ENCODE measurements around the gene RPS6KA2. TPM values are rescaled to one million over a fixed set of nuclear protein-coding genes. Genes with fewer than 3 reads are reported as not detected.

The RPS6KA2 gene
- total and polyA plus RNA-seq, 4 experiments from 2014 or later, result 1.1 to 10.6 (median 6.6) TPM

- intact Hi-C loops (cut with micrococcal nuclease), result no loop called here
- CTCF ChIA-PET (ENCODE audit: partially characterized antibody), result no interaction called here
- H3K4me3 Mint-ChIP-seq, result no peak overlapping the region
- Histone ChIP-seq H3K4me3 (ENCODE audit: low read length in 2 of 2) (no peak overlapping the region), H3K36me3 (ENCODE audit: insufficient read depth, low read length) (no peaks in the 10 kb centered on the region), H3K9me3 (ENCODE audit: control insufficient read depth in 1 of 2, low read length in 2 of 2) (peaks cover 0 to 3% of the 10 kb centered on the region in 2 donors), H3K27ac (ENCODE audit: low read depth, low read length) (no peak overlapping the region), H3K27me3 (ENCODE audit: insufficient read depth, low read length) (no peaks in the 10 kb centered on the region), H3K4me1 (ENCODE audit: insufficient read depth, low read length) (no peaks in the 10 kb centered on the region)
- H3K4me1 Mint-ChIP-seq, result no peaks in the 10 kb centered on the region
- H3K9me3 Mint-ChIP-seq, result peaks cover 0 to 23% (median 11%) of the 10 kb centered on the region in 8 donors
- POLR2A ChIA-PET (ENCODE audit: partially characterized antibody), result no interaction called here
- peaks cover 1 to 3% of the 10 kb centered on the region in 2 donors for H3K27me3 Mint-ChIP-seq
- peaks cover 2 to 18% of the 10 kb centered on the region in 2 donors for H3K36me3 Mint-ChIP-seq
- no peak overlapping the region for H3K27ac Mint-ChIP-seq
- DNase-seq, result no peak
Observed at GRCh38 chr6:166563805-166564204, 63.2 kb downstream of the RPS6KA2 start.

GRCh38 chr6:166563200-166563599 is 63.9 kb downstream of the RPS6KA2 start:
- Mint-ChIP-seq H3K4me3 (no peak overlapping the region), H3K27me3 (peaks cover 1 to 3% of the 10 kb centered on the region in 2 donors), H3K27ac (no peak overlapping the region), H3K9me3 (peaks cover 0 to 26% (median 11%) of the 10 kb centered on the region in 8 donors), H3K4me1 (no peaks in the 10 kb centered on the region), H3K36me3 (peaks cover 2 to 18% of the 10 kb centered on the region in 2 donors)
- DNase-seq, result no peak
- no peaks in the 10 kb centered on the region for H3K36me3 ChIP-seq (ENCODE audit: insufficient read depth, low read length)
- peaks cover 0 to 3% of the 10 kb centered on the region in 2 donors for H3K9me3 ChIP-seq (ENCODE audit: control insufficient read depth in 1 of 2, low read length in 2 of 2)
- ChIA-PET POLR2A (ENCODE audit: partially characterized antibody) (no interaction called here), CTCF (ENCODE audit: partially characterized antibody) (no interaction called here)
- no peak overlapping the region for H3K4me3 ChIP-seq (ENCODE audit: low read length in 2 of 2)
- H3K27ac ChIP-seq (ENCODE audit: low read depth, low read length), result no peak overlapping the region
- H3K27me3 ChIP-seq (ENCODE audit: insufficient read depth, low read length), result no peaks in the 10 kb centered on the region
- intact Hi-C loops (cut with micrococcal nuclease), result no loop called here
- no peaks in the 10 kb centered on the region for H3K4me1 ChIP-seq (ENCODE audit: insufficient read depth, low read length)

- H3K27ac ChIP-seq (ENCODE audit: low read depth, low read length), result no peak overlapping the region
- Mint-ChIP-seq H3K9me3 (peaks cover 0 to 26% (median 11%) of the 10 kb centered on the region in 8 donors), H3K4me1 (no peaks in the 10 kb centered on the region), H3K27me3 (peaks cover 1 to 3% of the 10 kb centered on the region in 2 donors), H3K36me3 (peaks cover 2 to 18% of the 10 kb centered on the region in 2 donors), H3K27ac (no peak overlapping the region), H3K4me3 (no peak overlapping the region)
- no peaks in the 10 kb centered on the region for H3K36me3 ChIP-seq (ENCODE audit: insufficient read depth, low read length)
- CTCF ChIA-PET (ENCODE audit: partially characterized antibody), result no interaction called here
- H3K4me1 ChIP-seq (ENCODE audit: insufficient read depth, low read length), result no peaks in the 10 kb centered on the region
- H3K4me3 ChIP-seq (ENCODE audit: low read length in 2 of 2), result no peak overlapping the region
- intact Hi-C loops (cut with micrococcal nuclease), result no loop called here
- no peaks in the 10 kb centered on the region for H3K27me3 ChIP-seq (ENCODE audit: insufficient read depth, low read length)
- peaks cover 0 to 3% of the 10 kb centered on the region in 2 donors for H3K9me3 ChIP-seq (ENCODE audit: control insufficient read depth in 1 of 2, low read length in 2 of 2)
- POLR2A ChIA-PET (ENCODE audit: partially characterized antibody), result no interaction called here
- DNase-seq, result no peak
Observed at GRCh38 chr6:166562726-166563125, 64.3 kb downstream of the RPS6KA2 start.

- Histone ChIP-seq H3K4me1 (ENCODE audit: insufficient read depth, low read length) (no peaks in the 10 kb centered on the region), H3K4me3 (ENCODE audit: low read length in 2 of 2) (no peak overlapping the region), H3K27ac (ENCODE audit: low read depth, low read length) (no peak overlapping the region), H3K36me3 (ENCODE audit: insufficient read depth, low read length) (no peaks in the 10 kb centered on the region), H3K27me3 (ENCODE audit: insufficient read depth, low read length) (no peaks in the 10 kb centered on the region), H3K9me3 (ENCODE audit: control insufficient read depth in 1 of 2, low read length in 2 of 2) (peaks cover 0 to 3% of the 10 kb centered on the region in 2 donors)
- DNase-seq, result no peak
- Mint-ChIP-seq H3K36me3 (peaks cover 2 to 18% of the 10 kb centered on the region in 2 donors), H3K4me1 (peaks cover 0 to 3% (median 0%) of the 10 kb centered on the region in 4 donors), H3K4me3 (no peak overlapping the region), H3K27me3 (peaks cover 5 to 7% of the 10 kb centered on the region in 2 donors), H3K9me3 (peaks cover 0 to 26% (median 11%) of the 10 kb centered on the region in 8 donors), H3K27ac (no peak overlapping the region)
- ChIA-PET CTCF (ENCODE audit: partially characterized antibody) (no interaction called here), POLR2A (ENCODE audit: partially characterized antibody) (no interaction called here)
- intact Hi-C loops (cut with micrococcal nuclease), result no loop called here
Observed at GRCh38 chr6:166561771-166562359, 65.2 kb downstream of the RPS6KA2 start.

- Mint-ChIP-seq H3K9me3 (peaks cover 0 to 26% (median 11%) of the 10 kb centered on the region in 8 donors), H3K36me3 (peaks cover 2 to 18% of the 10 kb centered on the region in 2 donors), H3K4me3 (no peak overlapping the region), H3K27me3 (peaks cover 8 to 9% of the 10 kb centered on the region in 2 donors), H3K4me1 (peaks cover 0 to 3% (median 0%) of the 10 kb centered on the region in 4 donors), H3K27ac (no peak overlapping the region)
- H3K9me3 ChIP-seq (ENCODE audit: control insufficient read depth in 1 of 2, low read length in 2 of 2), result peaks cover 0 to 3% of the 10 kb centered on the region in 2 donors
- POLR2A ChIA-PET (ENCODE audit: partially characterized antibody), result no interaction called here
- no peak for DNase-seq
- no peaks in the 10 kb centered on the region for H3K4me1 ChIP-seq (ENCODE audit: insufficient read depth, low read length)
- CTCF ChIA-PET (ENCODE audit: partially characterized antibody), result no interaction called here
- H3K4me3 ChIP-seq (ENCODE audit: low read length in 2 of 2), result no peak overlapping the region
- H3K27me3 ChIP-seq (ENCODE audit: insufficient read depth, low read length), result no peaks in the 10 kb centered on the region
- no peak overlapping the region for H3K27ac ChIP-seq (ENCODE audit: low read depth, low read length)
- intact Hi-C loops (cut with micrococcal nuclease), result no loop called here
- no peaks in the 10 kb centered on the region for H3K36me3 ChIP-seq (ENCODE audit: insufficient read depth, low read length)
Observed at GRCh38 chr6:166560222-166560621, 66.8 kb downstream of the RPS6KA2 start.

- H3K4me3 ChIP-seq (ENCODE audit: low read length in 2 of 2), result no peak overlapping the region
- peaks cover 8 to 9% of the 10 kb centered on the region in 2 donors for H3K27me3 Mint-ChIP-seq
- H3K9me3 Mint-ChIP-seq, result peaks cover 0 to 26% (median 11%) of the 10 kb centered on the region in 8 donors
- H3K27ac ChIP-seq (ENCODE audit: low read depth, low read length), result no peak overlapping the region
- H3K4me3 Mint-ChIP-seq, result no peak overlapping the region
- intact Hi-C loops (cut with micrococcal nuclease), result no loop called here
- POLR2A ChIA-PET (ENCODE audit: partially characterized antibody), result no interaction called here
- no peaks in the 10 kb centered on the region for H3K36me3 ChIP-seq (ENCODE audit: insufficient read depth, low read length)
- no peak for DNase-seq
- H3K27me3 ChIP-seq (ENCODE audit: insufficient read depth, low read length), result no peaks in the 10 kb centered on the region
- H3K4me1 Mint-ChIP-seq, result peaks cover 0 to 3% (median 0%) of the 10 kb centered on the region in 4 donors
- CTCF ChIA-PET (ENCODE audit: partially characterized antibody), result no interaction called here
- peaks cover 0 to 3% of the 10 kb centered on the region in 2 donors for H3K9me3 ChIP-seq (ENCODE audit: control insufficient read depth in 1 of 2, low read length in 2 of 2)
- no peaks in the 10 kb centered on the region for H3K4me1 ChIP-seq (ENCODE audit: insufficient read depth, low read length)
- peaks cover 2 to 18% of the 10 kb centered on the region in 2 donors for H3K36me3 Mint-ChIP-seq
- no peak overlapping the region for H3K27ac Mint-ChIP-seq
Observed at GRCh38 chr6:166559662-166560061, 67.4 kb downstream of the RPS6KA2 start.

- intact Hi-C loops (cut with micrococcal nuclease), result no loop called here
- H3K27ac ChIP-seq (ENCODE audit: low read depth, low read length), result no peak overlapping the region
- H3K4me3 ChIP-seq (ENCODE audit: low read length in 2 of 2), result no peak overlapping the region
- Mint-ChIP-seq H3K27ac (no peak overlapping the region), H3K4me3 (no peak overlapping the region), H3K27me3 (peaks cover 6 to 8% of the 10 kb centered on the region in 2 donors), H3K9me3 (peaks cover 0 to 26% (median 11%) of the 10 kb centered on the region in 8 donors), H3K4me1 (peaks cover 0 to 3% (median 0%) of the 10 kb centered on the region in 4 donors), H3K36me3 (peaks cover 2 to 14% of the 10 kb centered on the region in 2 donors)
- ChIA-PET POLR2A (ENCODE audit: partially characterized antibody) (no interaction called here), CTCF (ENCODE audit: partially characterized antibody) (no interaction called here)
- no peaks in the 10 kb centered on the region for H3K4me1 ChIP-seq (ENCODE audit: insufficient read depth, low read length)
- no peaks in the 10 kb centered on the region for H3K36me3 ChIP-seq (ENCODE audit: insufficient read depth, low read length)
- DNase-seq, result no peak
- no peaks in the 10 kb centered on the region for H3K27me3 ChIP-seq (ENCODE audit: insufficient read depth, low read length)
- H3K9me3 ChIP-seq (ENCODE audit: control insufficient read depth in 1 of 2, low read length in 2 of 2), result peaks cover 0 to 3% of the 10 kb centered on the region in 2 donors
Observed at GRCh38 chr6:166559211-166559610, 67.8 kb downstream of the RPS6KA2 start.

All from CD4-positive, alpha-beta memory T cell (primary cell).